Measurements from ENCODE around the gene FAR2.

DNA sequence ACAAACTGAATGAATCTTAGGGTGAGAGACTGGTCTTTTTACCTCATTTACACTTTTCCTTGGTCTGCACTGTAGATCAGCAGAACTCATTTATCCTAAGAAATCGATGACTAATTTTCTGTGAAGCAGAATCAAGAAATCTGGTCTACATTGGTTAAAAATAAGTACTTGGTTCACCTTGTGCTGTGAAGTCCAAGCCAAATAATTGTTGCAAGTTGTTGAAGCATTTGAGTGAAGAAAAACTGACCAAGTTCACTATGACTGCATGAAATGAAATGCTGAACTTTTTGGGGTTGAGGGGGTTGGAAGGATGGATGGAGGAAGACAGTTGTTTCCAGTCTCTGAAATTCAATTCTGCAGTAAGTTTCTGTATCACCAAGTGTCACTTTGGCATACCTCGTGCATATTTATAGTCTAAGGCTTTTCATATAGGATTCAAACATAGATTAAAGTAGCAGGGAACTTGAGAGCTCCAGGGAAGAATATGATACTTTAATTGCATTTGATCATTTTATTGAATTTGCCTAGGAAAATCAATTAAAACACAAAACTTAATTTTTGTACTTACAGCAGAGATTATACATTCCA lies 75.0 kb downstream of the FAR2 start:
- TF ChIP-seq, protein P1, sequence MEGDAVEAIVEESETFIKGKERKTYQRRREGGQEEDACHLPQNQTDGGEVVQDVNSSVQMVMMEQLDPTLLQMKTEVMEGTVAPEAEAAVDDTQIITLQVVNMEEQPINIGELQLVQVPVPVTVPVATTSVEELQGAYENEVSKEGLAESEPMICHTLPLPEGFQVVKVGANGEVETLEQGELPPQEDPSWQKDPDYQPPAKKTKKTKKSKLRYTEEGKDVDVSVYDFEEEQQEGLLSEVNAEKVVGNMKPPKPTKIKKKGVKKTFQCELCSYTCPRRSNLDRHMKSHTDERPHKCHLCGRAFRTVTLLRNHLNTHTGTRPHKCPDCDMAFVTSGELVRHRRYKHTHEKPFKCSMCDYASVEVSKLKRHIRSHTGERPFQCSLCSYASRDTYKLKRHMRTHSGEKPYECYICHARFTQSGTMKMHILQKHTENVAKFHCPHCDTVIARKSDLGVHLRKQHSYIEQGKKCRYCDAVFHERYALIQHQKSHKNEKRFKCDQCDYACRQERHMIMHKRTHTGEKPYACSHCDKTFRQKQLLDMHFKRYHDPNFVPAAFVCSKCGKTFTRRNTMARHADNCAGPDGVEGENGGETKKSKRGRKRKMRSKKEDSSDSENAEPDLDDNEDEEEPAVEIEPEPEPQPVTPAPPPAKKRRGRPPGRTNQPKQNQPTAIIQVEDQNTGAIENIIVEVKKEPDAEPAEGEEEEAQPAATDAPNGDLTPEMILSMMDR (conservative IDR thresholded peaks at IDR 0.05 in 1 of 2, IDR thresholded peaks at IDR 0.05 in 1 of 2; ENCODE audit: extremely low read depth in 1 of 2, insufficient read depth in 1 of 2, low read depth in 1 of 2, low read length in 2 of 2) = no peak
- no peak for TF ChIP-seq EZH2 (IDR thresholded peaks at IDR 0.05; ENCODE audit: borderline replicate concordance, low read length)
